Non-pigmented ciliary epithelial cell (primary cell): ENCODE data around the gene PCED1A.

Experiments
- DNase-seq: peaks from one replicate; pipeline ENCODE4 v3.0.0-alpha.2; 2010; ENCODE audit warnings: low read depth

PCED1A gene, protein sequence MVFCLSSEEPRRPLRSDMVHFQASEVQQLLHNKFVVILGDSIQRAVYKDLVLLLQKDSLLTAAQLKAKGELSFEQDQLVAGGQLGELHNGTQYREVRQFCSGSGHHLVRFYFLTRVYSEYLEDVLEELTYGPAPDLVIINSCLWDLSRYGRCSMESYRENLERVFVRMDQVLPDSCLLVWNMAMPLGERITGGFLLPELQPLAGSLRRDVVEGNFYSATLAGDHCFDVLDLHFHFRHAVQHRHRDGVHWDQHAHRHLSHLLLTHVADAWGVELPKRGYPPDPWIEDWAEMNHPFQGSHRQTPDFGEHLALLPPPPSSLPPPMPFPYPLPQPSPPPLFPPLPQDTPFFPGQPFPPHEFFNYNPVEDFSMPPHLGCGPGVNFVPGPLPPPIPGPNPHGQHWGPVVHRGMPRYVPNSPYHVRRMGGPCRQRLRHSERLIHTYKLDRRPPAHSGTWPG

GRCh38 chr20:2840138-2840966 lies at the start of gene PCED1A, which contains the start of gene VPS16:
TSS of gene PCED1A (minus strand) at chr20:2840655. CDS start at chr20:2839912, 743 bp downstream.
TSS of gene VPS16 (plus strand) at chr20:2840745. CDS start at chr20:2840775, 30 bp downstream.
- DNase-seq = peak; percentile 45

- DNase-seq = no peak
These were observed 49.3 kb upstream of the PCED1A start for GRCh38 chr20:2889797-2890196.

DNA sequence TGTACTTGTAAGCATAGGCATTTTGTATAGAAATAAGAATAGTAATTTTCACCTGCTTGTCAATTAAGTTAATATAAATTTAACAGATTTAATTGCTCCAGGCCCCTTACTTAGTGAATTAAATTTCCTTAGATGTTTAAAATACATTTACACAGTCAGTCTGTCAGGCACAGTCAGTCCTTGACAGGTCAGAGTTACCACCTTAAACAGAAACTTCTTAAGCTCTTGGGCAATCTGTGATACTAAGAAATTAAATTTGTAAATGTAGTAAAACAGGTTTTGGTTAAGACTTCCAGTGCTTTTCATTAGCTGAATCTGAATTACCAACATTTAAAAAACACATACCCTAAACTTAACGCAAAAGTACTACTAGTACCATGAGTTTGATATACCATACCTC lies 48.8 kb upstream of the PCED1A start:
- no peak for DNase-seq

DNA sequence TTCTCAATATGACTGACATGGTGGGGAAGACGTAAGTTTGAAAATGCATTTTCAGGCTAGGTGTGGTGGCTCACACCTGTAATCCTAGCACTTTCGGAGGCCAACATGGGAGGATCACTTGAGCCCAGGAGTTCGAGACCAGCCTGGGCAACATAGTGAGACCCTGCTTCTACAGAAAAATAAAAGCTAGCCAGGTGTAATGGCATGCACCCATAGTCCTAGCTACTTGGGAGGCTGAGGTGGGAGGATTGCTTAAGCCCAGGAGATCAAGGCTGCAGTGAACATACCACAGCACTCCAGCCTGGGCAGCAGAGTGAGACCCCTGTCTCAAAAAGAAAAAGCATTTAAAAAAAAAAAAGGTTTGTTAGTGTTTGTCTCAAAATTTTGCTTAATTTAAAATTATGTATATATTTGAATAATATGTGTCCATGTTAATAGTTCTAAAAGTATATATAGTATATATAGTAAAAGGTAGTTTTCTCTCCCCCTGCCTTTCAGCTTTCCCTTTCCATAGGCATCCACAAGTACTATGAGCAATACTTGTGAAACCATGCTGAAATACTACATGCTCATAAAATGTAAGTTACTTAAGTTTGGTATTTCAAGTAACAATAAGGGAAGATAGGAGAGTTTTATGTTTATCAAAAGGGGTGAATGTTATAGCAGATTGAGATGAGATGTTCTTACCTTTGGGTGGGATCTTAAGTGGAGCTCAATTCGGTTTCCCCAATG lies 47.9 kb upstream of the PCED1A start:
- no peak for DNase-seq

DNA sequence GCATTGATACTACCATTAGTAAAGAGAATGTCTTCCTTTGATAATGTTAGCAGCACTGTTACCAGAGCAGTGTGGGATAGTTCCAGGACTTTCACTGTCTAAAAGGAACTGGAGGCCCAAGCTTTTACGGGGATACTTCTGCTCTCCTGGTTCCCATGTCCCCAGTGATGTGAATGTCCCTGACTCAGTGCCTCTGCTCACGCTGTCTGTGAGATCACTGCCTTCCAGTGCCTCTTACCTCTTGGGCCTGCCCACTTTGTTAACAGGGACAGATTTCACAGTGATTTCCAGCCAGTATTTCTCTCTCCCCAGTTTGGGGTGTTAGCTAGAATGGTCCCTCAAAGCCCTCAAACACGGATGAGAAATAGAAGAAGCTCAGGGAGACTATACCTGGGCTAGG lies 47.3 kb upstream of the PCED1A start:
- DNase-seq = no peak

DNA sequence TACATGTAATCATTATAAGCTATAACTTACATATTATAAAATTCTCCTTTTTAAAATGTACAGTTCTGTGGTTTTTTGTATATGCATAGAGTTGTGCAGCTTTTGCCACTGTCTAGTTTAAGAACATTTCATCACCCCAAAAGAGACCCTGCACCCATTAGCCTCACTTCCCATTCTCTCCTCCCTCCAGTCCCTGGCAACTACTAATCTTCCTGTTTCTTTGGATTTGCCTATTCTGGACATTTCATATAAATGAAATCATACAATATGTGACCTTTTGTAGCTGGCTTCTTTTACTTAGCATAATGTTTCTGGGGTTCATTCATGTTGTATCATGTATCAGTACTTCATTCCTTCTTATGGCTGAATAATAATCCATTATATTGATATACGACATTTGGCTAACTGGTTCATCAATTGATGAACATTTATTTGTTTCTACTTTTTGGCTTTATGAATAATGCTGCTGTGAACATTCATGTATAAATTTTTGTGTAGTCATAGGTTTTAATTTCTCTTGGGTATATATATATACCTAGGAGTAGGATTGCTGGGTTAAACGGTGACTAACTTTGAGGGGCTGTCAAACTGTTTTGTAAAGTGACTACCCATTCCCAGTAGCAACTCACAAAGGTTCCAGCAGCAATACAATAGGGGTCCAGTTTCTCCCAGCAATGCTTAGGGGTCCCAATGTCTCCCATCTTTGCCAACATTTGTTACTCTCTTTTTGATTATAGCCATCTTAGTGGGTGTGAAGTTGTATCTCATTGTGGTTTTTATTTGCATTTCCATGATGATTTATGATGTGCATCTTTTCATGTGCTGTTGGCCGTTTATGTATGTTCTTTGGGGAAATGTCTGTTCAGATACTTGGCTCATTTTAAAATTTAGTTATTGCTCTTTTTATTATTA lies 43.5 kb upstream of the PCED1A start:
- no peak for DNase-seq

GRCh38 chr20:2880650-2881049 lies 40.2 kb upstream of the PCED1A start:
- DNase-seq = no peak

DNA sequence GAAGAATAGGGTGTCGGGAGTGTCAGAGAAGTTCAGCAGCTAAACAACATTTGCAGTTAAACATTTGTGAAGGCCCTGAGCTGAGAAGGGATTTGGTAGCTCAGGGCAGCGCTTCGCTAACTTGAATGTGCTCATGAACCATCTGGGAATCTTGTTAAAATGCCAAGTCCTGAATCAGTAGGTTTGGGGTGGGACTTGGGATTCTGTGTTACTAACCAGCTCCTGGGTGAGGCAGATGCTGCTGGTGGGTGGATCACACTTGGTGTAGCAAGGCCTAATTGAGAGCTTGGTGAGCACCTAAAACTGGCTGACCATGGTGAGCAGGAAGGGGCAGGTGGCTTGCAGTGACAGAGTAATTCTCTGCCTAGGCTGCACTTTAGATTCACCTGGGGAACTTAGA lies 38.7 kb upstream of the PCED1A start:
- peak; percentile 60 for DNase-seq

GRCh38 chr20:2878515-2878914 lies 38.1 kb upstream of the PCED1A start:
- DNase-seq = no peak

- DNase-seq = no peak
These were observed 35.3 kb upstream of the PCED1A start for GRCh38 chr20:2875690-2876203.

GRCh38 chr20:2874456-2874855 lies 34.0 kb upstream of the PCED1A start:
- no peak for DNase-seq

GRCh38 chr20:2873747-2874041 lies 33.2 kb upstream of the PCED1A start:
- no peak for DNase-seq

DNA sequence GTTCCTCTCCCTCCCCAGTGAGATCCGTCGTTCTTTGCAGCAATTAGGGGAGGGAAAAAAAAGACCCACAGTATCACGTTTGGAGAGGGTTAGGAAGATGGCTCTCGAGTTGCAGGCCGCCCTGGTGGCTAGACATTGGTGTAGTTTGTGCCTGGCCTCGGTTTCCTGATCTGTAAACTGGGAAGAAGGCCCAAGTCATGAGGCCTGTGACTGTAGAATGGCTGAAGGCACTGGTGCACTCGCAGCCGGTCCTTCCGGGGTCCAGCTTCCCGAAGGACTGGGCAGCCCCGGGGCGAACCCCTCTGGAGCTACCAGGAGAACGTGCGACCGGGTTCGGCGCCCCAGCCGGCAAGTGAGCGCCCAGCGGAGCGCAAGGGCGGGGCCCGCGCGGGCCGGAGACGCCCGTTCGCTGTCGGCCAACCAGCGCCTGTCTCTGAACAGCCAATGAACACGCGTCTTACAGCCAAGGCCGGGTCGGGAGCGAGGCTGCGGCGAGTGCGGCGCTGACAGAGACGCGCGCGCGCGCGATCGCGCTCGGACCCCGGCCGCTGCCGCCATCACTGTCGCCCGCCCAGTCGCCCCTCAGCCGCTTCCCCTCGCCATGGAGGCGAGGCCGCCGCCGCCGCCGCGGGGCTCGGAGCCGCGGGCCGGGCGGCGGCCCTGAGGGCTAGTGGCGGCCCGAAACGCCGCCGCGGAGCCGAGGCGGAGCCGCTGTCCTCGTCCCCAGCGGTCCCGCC lies 32.7 kb upstream of the PCED1A start, which contains the start of gene PTPRA:
Gene PTPRA (plus strand): TSS at position 472 of the 737 bp plus-strand sequence. CDS start 90,797 bp downstream, outside the sequence.
- peak; percentile 46 for DNase-seq

- DNase-seq = no peak
These were observed 32.1 kb upstream of the PCED1A start for GRCh38 chr20:2872459-2873009.

DNA sequence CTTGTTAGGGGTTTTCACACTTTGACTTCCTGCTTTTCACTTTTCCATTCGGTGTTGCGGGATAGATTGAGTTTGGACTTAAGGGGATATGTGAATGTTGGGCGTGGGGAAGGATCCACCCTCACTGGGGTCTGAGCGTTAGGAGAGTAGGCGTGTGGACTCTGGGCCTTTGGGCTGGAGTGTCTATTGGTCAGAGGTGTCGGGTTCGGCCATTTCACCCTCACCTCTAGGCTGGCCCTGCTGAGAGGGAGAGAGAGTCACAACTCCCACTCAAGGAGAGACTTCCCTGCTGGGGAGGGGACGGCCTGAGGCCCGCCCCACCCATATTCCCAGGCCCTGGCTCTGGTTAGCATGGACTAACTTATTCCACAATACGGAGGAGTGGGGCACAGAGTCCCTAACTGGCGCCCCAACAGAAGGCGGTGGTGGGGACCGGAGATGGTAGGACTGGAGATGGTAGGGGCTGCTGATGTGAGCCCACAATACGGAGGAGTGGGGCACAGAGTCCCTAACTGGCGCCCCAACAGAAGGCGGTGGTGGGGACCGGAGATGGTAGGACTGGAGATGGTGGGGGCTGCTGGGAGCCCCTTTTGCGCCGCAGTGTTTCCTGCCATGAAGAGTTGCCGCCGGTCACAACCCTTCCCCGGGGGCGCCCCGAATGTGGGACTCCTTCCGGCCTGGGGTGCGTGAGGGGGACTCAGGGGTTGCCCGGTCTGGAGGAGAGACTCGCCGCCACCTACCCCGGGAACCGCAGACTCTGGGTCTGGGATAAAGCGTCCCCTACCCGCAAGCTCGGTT lies 31.4 kb upstream of the PCED1A start:
- DNase-seq = no peak

GRCh38 chr20:2871111-2871465 lies 30.6 kb upstream of the PCED1A start:
- DNase-seq = no peak

- no peak for DNase-seq
These were observed 28.9 kb upstream of the PCED1A start for GRCh38 chr20:2869381-2869780.

GRCh38 chr20:2867081-2867864 lies 26.8 kb upstream of the PCED1A start:
- DNase-seq = no peak
